GM18507 (cell line): ENCODE results near the gene PRC1.
A peak's percentile ranks its signal among the peaks of the same experiment; 100 is the strongest.

Experiments
- DNase-seq: peaks from one replicate; pipeline ENCODE4 v3.0.0; 2011; ENCODE audit warnings: low read depth; ENCODE audit not compliant: insufficient read length; ENCODE audit errors: extremely low spot score
- FAIRE-seq: peaks from 2 replicates; lab custom pipeline; 2011; peaks lifted over from hg19 to GRCh38; lab: Jason Lieb, UNC

PRC1 gene

GRCh38 chr15:90957791-90958190 is 36.5 kb downstream of the PRC1 start:
- DNase-seq (no peak), FAIRE-seq (no peak)

- DNase-seq (no peak), FAIRE-seq (no peak)
These were observed 37.1 kb downstream of the PRC1 start for GRCh38 chr15:90957031-90957790.

- DNase-seq: peak; percentile 74
- FAIRE-seq: peak; percentile 74
These were observed 37.9 kb downstream of the PRC1 start for GRCh38 chr15:90956274-90957030.

- FAIRE-seq: peak; percentile 33
- DNase-seq: no peak
These were observed 38.6 kb downstream of the PRC1 start for GRCh38 chr15:90955624-90956273.

- peak; percentile 99 for DNase-seq
- peak; percentile 99 for FAIRE-seq
These were observed 39.4 kb downstream of the PRC1 start, which contains the start of gene RCCD1 for GRCh38 chr15:90954712-90955623. RCCD1 (plus strand) TSS chr15:90954884; CDS start chr15:90956735, 1,851 bp downstream.

GRCh38 chr15:90953947-90954711 is 40.2 kb downstream of the PRC1 start:
- DNase-seq (no peak), FAIRE-seq (no peak)

- DNase-seq: no peak
- no peak for FAIRE-seq
These were observed 41.2 kb downstream of the PRC1 start for GRCh38 chr15:90952901-90953677.

- DNase-seq: no peak
- no peak for FAIRE-seq
These were observed 43.7 kb downstream of the PRC1 start for GRCh38 chr15:90950676-90951075.

GRCh38 chr15:90949979-90950675 is 44.2 kb downstream of the PRC1 start:
- FAIRE-seq: no peak
- no peak for DNase-seq

- DNase-seq (no peak), FAIRE-seq (no peak)
These were observed 45.8 kb downstream of the PRC1 start for GRCh38 chr15:90948506-90948905.

GRCh38 chr15:90947577-90948357 is 46.6 kb downstream of the PRC1 start:
- FAIRE-seq: no peak
- DNase-seq: no peak

GRCh38 chr15:90946941-90947576 is 47.3 kb downstream of the PRC1 start:
- no peak for DNase-seq
- no peak for FAIRE-seq

- FAIRE-seq (no peak), DNase-seq (no peak)
These were observed 47.8 kb downstream of the PRC1 start for GRCh38 chr15:90946538-90946937.

GRCh38 chr15:90945091-90945490 is 49.2 kb downstream of the PRC1 start:
- no peak for DNase-seq
- no peak for FAIRE-seq

- FAIRE-seq (no peak), DNase-seq (no peak)
These were observed 51.8 kb downstream of the PRC1 start for GRCh38 chr15:90942354-90943120.
